Astrocyte of the spinal cord (primary cell): ENCODE measurements around the gene RLN3.

ENCODE experiments used
- DNase-seq: peaks from one replicate; pipeline ENCODE4 v3.0.0; 2011; ENCODE audit warnings: low read depth, low spot score
- H3K4me3 ChIP-seq: 2 replicates; pipeline ENCODE4 v1.5.1; 2011; ENCODE audit warnings: low read depth, mild to moderate bottlenecking, low read length, moderate library complexity
- CTCF ChIP-seq: IDR thresholded peaks from 2 replicates; pipeline ENCODE4 v1.5.1; 2012; ENCODE audit warnings: low read depth, mild to moderate bottlenecking, low read length, inconsistent platforms
- in situ Hi-C: cut with HindIII; loops from 2 replicates; pipeline ENCODE4 v1.10.0; 2017; ENCODE audit warnings: low sequenced_read_pairs

RLN3 gene

GRCh38 chr19:14027856-14028450 lies at the start of gene RLN3:
Gene RLN3 (plus strand): TSS chr19:14028148. CDS start chr19:14028205, 57 bp downstream.
- DNase-seq: no peak
- in situ Hi-C loops: no loop called here
- no peak within 1 kb of the TSS for H3K4me3 ChIP-seq
- TF ChIP-seq CTCF: no peak

- H3K4me3 ChIP-seq: no peak overlapping the region
- DNase-seq: peak; percentile 26
Measured at GRCh38 chr19:13978351-13979243, 49.4 kb upstream of the RLN3 start.

GRCh38 chr19:13979244-13979615 lies 48.7 kb upstream of the RLN3 start:
- DNase-seq: no peak
- no peak overlapping the region for H3K4me3 ChIP-seq
- in situ Hi-C loops: no loop called here
- no peak for TF ChIP-seq CTCF

More at GRCh38 chr19:13978351-13979243, 49.4 kb upstream of the RLN3 start:
- in situ Hi-C loops: no loop called here
- TF ChIP-seq CTCF: no peak

- no peak for DNase-seq
- H3K4me3 ChIP-seq: no peak overlapping the region
- TF ChIP-seq CTCF: no peak
- in situ Hi-C loops: no loop called here
Measured at GRCh38 chr19:13979686-13980085, 48.3 kb upstream of the RLN3 start.

GRCh38 chr19:13980340-13980739 lies 47.6 kb upstream of the RLN3 start:
- DNase-seq: no peak
- in situ Hi-C loops: no loop called here
- no peak overlapping the region for H3K4me3 ChIP-seq
- no peak for TF ChIP-seq CTCF

GRCh38 chr19:13981021-13981420 lies 46.9 kb upstream of the RLN3 start:
- DNase-seq: no peak
- in situ Hi-C loops: no loop called here
- H3K4me3 ChIP-seq: no peak overlapping the region
- TF ChIP-seq CTCF: no peak
